Endothelial cell (in vitro differentiated cells): ENCODE measurements around the gene WTIP. TPM values are rescaled to one million over a fixed set of nuclear protein-coding genes. Genes with fewer than 3 reads are reported as not detected.

Source experiments
- DNase-seq: peaks from one replicate; pipeline ENCODE4 v3.0.0; 2021; ENCODE audit warnings: low spot score
- H3K27ac Mint-ChIP-seq: one replicate; pipeline ENCODE4 v1.8.0; 2021; ENCODE audit warnings: mixed read lengths, inconsistent platforms; ENCODE audit not compliant: unreplicated experiment
- H3K27me3 Mint-ChIP-seq: one replicate; pipeline ENCODE4 v1.8.0; 2021; ENCODE audit warnings: mild to moderate bottlenecking, moderate library complexity, mixed read lengths, inconsistent platforms; ENCODE audit not compliant: unreplicated experiment
- H3K36me3 Mint-ChIP-seq: one replicate; pipeline ENCODE4 v1.8.0; 2021; ENCODE audit warnings: mild to moderate bottlenecking, low read depth, mixed read lengths, inconsistent platforms; ENCODE audit not compliant: unreplicated experiment
- H3K4me1 Mint-ChIP-seq: one replicate; pipeline ENCODE4 v1.8.0; 2021; ENCODE audit warnings: mild to moderate bottlenecking, mixed read lengths, inconsistent platforms; ENCODE audit not compliant: unreplicated experiment
- H3K4me3 Mint-ChIP-seq: one replicate; pipeline ENCODE4 v1.8.0; 2021; ENCODE audit warnings: mild to moderate bottlenecking, mixed read lengths, inconsistent platforms; ENCODE audit not compliant: unreplicated experiment
- H3K9me3 Mint-ChIP-seq: one replicate; pipeline ENCODE4 v1.8.0; 2021; ENCODE audit warnings: mixed read lengths, inconsistent platforms; ENCODE audit not compliant: unreplicated experiment
- CTCF ChIP-seq: fragments of 200-600 bp; sonication (generic); IDR thresholded peaks from one replicate; pipeline ENCODE4 v1.5.0; 2021; ENCODE audit warnings: antibody characterized with exemption; ENCODE audit not compliant: unreplicated experiment
- total RNA-seq: library from RNA; stranded (reverse); fragmentation: NEBNext Ultra II Directional; extraction: Animal tissue kit (Norgen Biotek cat#: 25700); gene quantifications from one replicate; pipeline ENCODE4 v1.2.1, GENCODE V29; 2021; ENCODE audit not compliant: unreplicated experiment

The WTIP gene
- total RNA-seq, 1 donor from 2014 or later: 17.6 TPM

- H3K9me3 Mint-ChIP-seq: no peaks in the 10 kb centered on the region
- no peak for TF ChIP-seq CTCF
Measured at GRCh38 chr19:34487651-34488051, 6.1 kb downstream of the WTIP start.

GRCh38 chr19:34489175-34489574, 7.6 kb downstream of the WTIP start:
- H3K4me3 Mint-ChIP-seq: peak overlapping the region; percentile 23
- H3K4me1 Mint-ChIP-seq: no peaks in the 10 kb centered on the region
- peaks cover 6% of the 10 kb centered on the region for H3K27me3 Mint-ChIP-seq
- TF ChIP-seq CTCF: no peak
- peak overlapping the region; percentile 16 for H3K27ac Mint-ChIP-seq
- no peak for DNase-seq
- no peaks in the 10 kb centered on the region for H3K9me3 Mint-ChIP-seq
- peaks cover 17% of the 10 kb centered on the region for H3K36me3 Mint-ChIP-seq

More at GRCh38 chr19:34487651-34488051, 6.1 kb downstream of the WTIP start:
- Mint-ChIP-seq H3K4me1 (peaks cover 6% of the 10 kb centered on the region), H3K36me3 (peaks cover 18% of the 10 kb centered on the region), H3K27ac (no peak overlapping the region), H3K4me3 (no peak overlapping the region), H3K27me3 (peaks cover 14% of the 10 kb centered on the region)
- no peak for DNase-seq

DNA sequence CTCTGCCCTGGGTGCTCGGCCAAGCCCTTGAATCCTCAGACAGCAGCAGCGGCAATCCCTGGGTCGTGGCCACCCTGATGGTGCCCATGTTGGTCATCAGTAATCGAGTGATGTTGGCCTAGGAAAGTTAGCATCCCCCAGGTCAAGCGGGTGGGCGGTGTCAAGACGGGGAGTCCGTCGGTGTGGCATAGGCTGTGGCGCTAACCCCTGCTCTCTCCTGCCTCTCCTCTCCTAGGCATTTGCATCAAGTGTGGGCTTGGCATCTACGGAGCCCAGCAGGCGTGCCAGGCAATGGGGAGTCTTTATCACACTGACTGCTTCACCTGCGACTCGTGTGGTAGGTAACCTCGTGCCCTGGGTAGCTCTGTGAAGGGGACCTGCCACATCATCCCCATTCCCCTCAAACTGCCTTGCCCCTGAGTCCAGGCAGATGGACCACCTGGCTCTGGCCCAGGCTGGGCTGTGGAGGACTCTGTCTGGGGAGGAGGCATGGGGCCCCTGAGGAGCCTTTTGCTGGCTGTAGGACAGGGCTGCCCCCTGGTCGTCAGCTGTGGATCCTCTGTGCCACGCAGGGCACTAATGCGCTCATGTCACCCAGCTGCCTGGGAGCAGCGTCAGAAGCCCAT, 8.7 kb downstream of the WTIP start:
- no peak overlapping the region for H3K27ac Mint-ChIP-seq
- no peak for TF ChIP-seq CTCF
- H3K36me3 Mint-ChIP-seq: peaks cover 17% of the 10 kb centered on the region
- no peak overlapping the region for H3K4me3 Mint-ChIP-seq
- peaks cover 6% of the 10 kb centered on the region for H3K27me3 Mint-ChIP-seq
- no peaks in the 10 kb centered on the region for H3K9me3 Mint-ChIP-seq
- DNase-seq: no peak
- H3K4me1 Mint-ChIP-seq: no peaks in the 10 kb centered on the region

- Mint-ChIP-seq H3K27me3 (peaks cover 3% of the 10 kb centered on the region), H3K27ac (no peak overlapping the region), H3K4me3 (no peak overlapping the region), H3K9me3 (no peaks in the 10 kb centered on the region), H3K4me1 (no peaks in the 10 kb centered on the region), H3K36me3 (peaks cover 18% of the 10 kb centered on the region)
- DNase-seq: no peak
- TF ChIP-seq CTCF: no peak
Measured at GRCh38 chr19:34493038-34493648, 11.6 kb downstream of the WTIP start.

DNA sequence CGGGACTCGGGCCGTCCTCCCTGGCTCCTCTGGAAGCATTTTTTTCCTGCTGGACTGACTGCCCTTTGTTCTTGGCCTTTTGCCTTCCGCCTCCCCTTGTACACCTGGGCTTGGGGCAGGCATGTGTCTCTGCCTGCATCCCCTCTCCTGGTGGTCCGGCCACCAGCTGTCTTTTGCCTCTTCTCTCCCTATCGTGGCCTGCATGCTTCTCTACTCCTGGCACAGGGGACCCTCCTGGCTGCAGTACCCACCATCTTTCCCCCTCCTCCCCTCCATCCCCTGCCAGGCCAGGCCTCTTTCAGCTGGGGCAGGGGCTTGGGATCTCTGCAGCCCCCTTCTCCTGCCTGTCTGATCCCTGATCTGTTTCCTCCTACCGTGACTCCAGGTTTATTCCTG, 12.1 kb downstream of the WTIP start:
- Mint-ChIP-seq H3K4me3 (no peak overlapping the region), H3K4me1 (no peaks in the 10 kb centered on the region), H3K27ac (no peak overlapping the region), H3K9me3 (no peaks in the 10 kb centered on the region), H3K36me3 (peaks cover 22% of the 10 kb centered on the region), H3K27me3 (peaks cover 4% of the 10 kb centered on the region)
- TF ChIP-seq CTCF: no peak
- no peak for DNase-seq
